ENCODE measurements around the gene MYO10.

DNA sequence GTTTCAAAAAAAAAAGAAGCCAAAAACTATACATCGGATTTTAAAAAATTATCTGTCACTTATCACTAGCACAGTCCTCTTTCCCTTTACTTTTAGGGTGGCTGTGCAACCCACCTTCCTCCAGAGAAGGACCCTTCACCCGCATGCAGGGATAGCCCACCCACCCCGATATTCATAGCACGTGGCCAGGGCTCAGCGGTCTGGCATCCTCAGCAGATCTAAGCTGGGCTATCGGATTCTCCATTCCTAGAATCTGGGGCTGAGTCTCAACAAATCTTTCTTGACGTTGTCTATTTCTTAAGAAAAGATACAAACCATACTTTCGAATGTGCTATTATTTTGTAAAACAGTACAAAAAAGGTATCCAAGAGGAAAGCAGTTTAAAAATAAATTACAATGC lies 70.9 kb downstream of the MYO10 start:
- TF ChIP-seq, protein P1, sequence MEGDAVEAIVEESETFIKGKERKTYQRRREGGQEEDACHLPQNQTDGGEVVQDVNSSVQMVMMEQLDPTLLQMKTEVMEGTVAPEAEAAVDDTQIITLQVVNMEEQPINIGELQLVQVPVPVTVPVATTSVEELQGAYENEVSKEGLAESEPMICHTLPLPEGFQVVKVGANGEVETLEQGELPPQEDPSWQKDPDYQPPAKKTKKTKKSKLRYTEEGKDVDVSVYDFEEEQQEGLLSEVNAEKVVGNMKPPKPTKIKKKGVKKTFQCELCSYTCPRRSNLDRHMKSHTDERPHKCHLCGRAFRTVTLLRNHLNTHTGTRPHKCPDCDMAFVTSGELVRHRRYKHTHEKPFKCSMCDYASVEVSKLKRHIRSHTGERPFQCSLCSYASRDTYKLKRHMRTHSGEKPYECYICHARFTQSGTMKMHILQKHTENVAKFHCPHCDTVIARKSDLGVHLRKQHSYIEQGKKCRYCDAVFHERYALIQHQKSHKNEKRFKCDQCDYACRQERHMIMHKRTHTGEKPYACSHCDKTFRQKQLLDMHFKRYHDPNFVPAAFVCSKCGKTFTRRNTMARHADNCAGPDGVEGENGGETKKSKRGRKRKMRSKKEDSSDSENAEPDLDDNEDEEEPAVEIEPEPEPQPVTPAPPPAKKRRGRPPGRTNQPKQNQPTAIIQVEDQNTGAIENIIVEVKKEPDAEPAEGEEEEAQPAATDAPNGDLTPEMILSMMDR (IDR thresholded peaks at IDR 0.05 in 4 of 5, conservative IDR thresholded peaks at IDR 0.05 in 1 of 5), result no peak
- TF ChIP-seq POLR2A (IDR thresholded peaks at IDR 0.05), result no peak
